Caco-2 (cell line): ENCODE measurements around the gene TRDMT1. TPM values are rescaled to one million over a fixed set of nuclear protein-coding genes. Genes with fewer than 3 reads are reported as not detected.

Source experiments
- BruUV-seq: library from RNA; stranded (reverse); fragments of 400-500 nt; replicated peaks from 2 replicates; lab custom pipeline; 2021; lab: Mats Ljungman, UMichigan
- CTCF ChIA-PET: fragments of 300-600 bp; sonication (Branson Sonifier 250); formaldehyde crosslinking; loops from one replicate; lab custom pipeline; 2022; ENCODE audit warnings: antibody characterized with exemption; lab: Charles Lee
- POLR2A ChIA-PET: fragments of 300-600 bp; sonication (Branson Sonifier 250); formaldehyde crosslinking; loops from one replicate; lab custom pipeline; 2022; ENCODE audit warnings: antibody characterized with exemption; lab: Charles Lee
- DNase-seq, 2 experiments: peaks; one replicate each; pipeline versions ENCODE4 v3.0.0 to v3.0.0-alpha.2; 2020 to 2022
- H3K27me3 ChIP-seq: replicated peaks from 2 replicates; pipeline ENCODE4 v1.6.0; 2011; ENCODE audit warnings: low read length; ENCODE audit not compliant: control insufficient read depth, insufficient read depth
- H3K36me3 ChIP-seq: 2 replicates; pipeline ENCODE4 v1.5.1; 2011; ENCODE audit warnings: low read length; ENCODE audit not compliant: control insufficient read depth, insufficient read depth
- H3K4me1 ChIP-seq: fragments of 250-450 bp; sonication (Bioruptor Pico); 2 replicates; pipeline ENCODE4 v1.5.1; 2020; ENCODE audit warnings: mild to moderate bottlenecking
- H3K4me3 ChIP-seq: 2 replicates; pipeline ENCODE4 v1.5.1; 2011; ENCODE audit warnings: low read depth, mild to moderate bottlenecking, control low read depth, low read length
- H3K9me3 ChIP-seq: fragments of 250-450 bp; sonication (Bioruptor Pico); 2 replicates; pipeline ENCODE4 v1.5.1; 2020; ENCODE audit warnings: mild to moderate bottlenecking, moderate library complexity
- H3K27ac Mint-ChIP-seq: one replicate; pipeline ENCODE4 v1.8.0; 2022; ENCODE audit warnings: mixed read lengths; ENCODE audit not compliant: unreplicated experiment
- H3K27me3 Mint-ChIP-seq: one replicate; pipeline ENCODE4 v1.8.0; 2022; ENCODE audit warnings: mixed read lengths; ENCODE audit not compliant: insufficient read depth, unreplicated experiment
- H3K36me3 Mint-ChIP-seq: one replicate; pipeline ENCODE4 v1.8.0; 2022; ENCODE audit warnings: mild to moderate bottlenecking, mixed read lengths; ENCODE audit not compliant: insufficient read depth, unreplicated experiment
- H3K4me1 Mint-ChIP-seq: one replicate; pipeline ENCODE4 v1.8.0; 2022; ENCODE audit warnings: low read depth, mixed read lengths; ENCODE audit not compliant: unreplicated experiment
- H3K4me3 Mint-ChIP-seq: one replicate; pipeline ENCODE4 v1.8.0; 2022; ENCODE audit warnings: mild to moderate bottlenecking, moderate library complexity, mixed read lengths; ENCODE audit not compliant: unreplicated experiment
- H3K9me3 Mint-ChIP-seq: one replicate; pipeline ENCODE4 v1.8.0; 2022; ENCODE audit warnings: mixed read lengths; ENCODE audit not compliant: unreplicated experiment
- intact Hi-C: fragments of 100-400 bp; cut with micrococcal nuclease; formaldehyde crosslinking; loops from one replicate; pipeline ENCODE4 v1.10.0; 2022; ENCODE audit not compliant: unreplicated experiment
- total RNA-seq: library from RNA; stranded (reverse); gene quantifications from 2 replicates; pipeline ENCODE4 v1.2.3, GENCODE V29; 2022
- TF ChIP-seq, protein P1 (sequence below), 2 experiments: fragments of 200-600 bp in 1 of 2; IDR thresholded peaks; 1 replicate in 1 of 2; 2 replicates in 1 of 2; pipeline versions ENCODE4 v1.5.1 to v1.8.0; 2011 to 2022; ENCODE audit warnings: antibody characterized with exemption in 1 of 2, control low read depth in 1 of 2, inconsistent platforms in 1 of 2, low read depth in 1 of 2, low read length in 1 of 2, mild to moderate bottlenecking in 1 of 2, moderate library complexity in 1 of 2; ENCODE audit not compliant: insufficient read depth in 1 of 2, severe bottlenecking in 1 of 2, unreplicated experiment in 1 of 2

The TRDMT1 gene
- total RNA-seq, 1 experiment from 2014 or later: 8.6 TPM

DNA sequence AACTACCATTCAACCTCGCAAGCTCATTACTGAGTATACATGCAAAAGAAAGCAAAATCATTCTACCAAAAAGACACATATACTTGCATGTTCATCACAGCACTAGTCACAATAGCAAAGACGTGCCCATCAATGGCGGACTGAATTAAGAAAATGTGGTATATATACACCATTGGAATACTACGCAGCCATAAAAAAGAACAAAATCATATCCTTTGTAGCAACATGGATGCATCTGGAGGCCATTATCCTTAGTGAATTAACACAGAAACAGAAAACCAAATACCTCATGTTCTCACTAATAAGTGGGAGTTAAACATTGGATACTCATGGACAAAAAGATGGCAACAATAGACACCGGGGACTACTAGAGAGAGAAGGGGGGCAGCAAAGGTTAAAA lies 6.4 kb downstream of the TRDMT1 start:
- POLR2A ChIA-PET: no interaction called here
- no TSS peak for BruUV-seq
- TF ChIP-seq, protein P1, sequence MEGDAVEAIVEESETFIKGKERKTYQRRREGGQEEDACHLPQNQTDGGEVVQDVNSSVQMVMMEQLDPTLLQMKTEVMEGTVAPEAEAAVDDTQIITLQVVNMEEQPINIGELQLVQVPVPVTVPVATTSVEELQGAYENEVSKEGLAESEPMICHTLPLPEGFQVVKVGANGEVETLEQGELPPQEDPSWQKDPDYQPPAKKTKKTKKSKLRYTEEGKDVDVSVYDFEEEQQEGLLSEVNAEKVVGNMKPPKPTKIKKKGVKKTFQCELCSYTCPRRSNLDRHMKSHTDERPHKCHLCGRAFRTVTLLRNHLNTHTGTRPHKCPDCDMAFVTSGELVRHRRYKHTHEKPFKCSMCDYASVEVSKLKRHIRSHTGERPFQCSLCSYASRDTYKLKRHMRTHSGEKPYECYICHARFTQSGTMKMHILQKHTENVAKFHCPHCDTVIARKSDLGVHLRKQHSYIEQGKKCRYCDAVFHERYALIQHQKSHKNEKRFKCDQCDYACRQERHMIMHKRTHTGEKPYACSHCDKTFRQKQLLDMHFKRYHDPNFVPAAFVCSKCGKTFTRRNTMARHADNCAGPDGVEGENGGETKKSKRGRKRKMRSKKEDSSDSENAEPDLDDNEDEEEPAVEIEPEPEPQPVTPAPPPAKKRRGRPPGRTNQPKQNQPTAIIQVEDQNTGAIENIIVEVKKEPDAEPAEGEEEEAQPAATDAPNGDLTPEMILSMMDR (IDR thresholded peaks at IDR 0.05; ENCODE audit: insufficient read depth in 1 of 2, low read depth in 1 of 2, low read length in 1 of 2, severe bottlenecking in 1 of 2, unreplicated experiment in 1 of 2): no peak
- Mint-ChIP-seq H3K4me3 (no peak overlapping the region), H3K36me3 (no peaks in the 10 kb centered on the region), H3K27me3 (no peaks in the 10 kb centered on the region), H3K4me1 (peaks cover 12% of the 10 kb centered on the region), H3K27ac (no peak overlapping the region), H3K9me3 (no peaks in the 10 kb centered on the region)
- intact Hi-C loops: no loop called here
- no peak for DNase-seq
- CTCF ChIA-PET: no interaction called here
- Histone ChIP-seq H3K9me3 (no peaks in the 10 kb centered on the region), H3K36me3 (no peaks in the 10 kb centered on the region), H3K4me1 (no peaks in the 10 kb centered on the region; the same call in 1 of the 2 replicates), H3K27me3 (no peaks in the 10 kb centered on the region), H3K4me3 (no peak overlapping the region)

DNA sequence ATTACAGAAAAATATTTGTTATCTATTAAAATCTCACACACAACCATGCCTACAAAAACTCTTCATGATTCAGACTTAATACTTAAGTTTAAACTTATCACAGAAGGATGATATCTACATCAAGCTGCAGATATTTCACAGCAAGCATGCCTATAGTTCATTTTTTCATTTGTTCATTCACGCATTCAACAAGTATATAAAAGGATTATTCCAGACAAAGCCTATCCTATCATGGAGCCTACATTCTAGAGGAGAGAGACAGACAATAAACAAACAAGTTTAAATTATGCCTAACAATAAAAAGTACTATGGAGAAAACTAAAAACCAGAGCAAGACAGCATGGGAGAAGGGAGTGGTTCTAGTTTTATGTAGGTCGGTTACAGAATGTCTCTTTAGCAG lies 10.9 kb downstream of the TRDMT1 start:
- intact Hi-C loops: no loop called here
- TF ChIP-seq, protein P1 (IDR thresholded peaks at IDR 0.05; ENCODE audit: insufficient read depth in 1 of 2, low read depth in 1 of 2, low read length in 1 of 2, severe bottlenecking in 1 of 2, unreplicated experiment in 1 of 2): no peak
- Mint-ChIP-seq H3K36me3 (no peaks in the 10 kb centered on the region), H3K4me1 (no peaks in the 10 kb centered on the region), H3K27ac (no peak overlapping the region), H3K27me3 (no peaks in the 10 kb centered on the region), H3K4me3 (no peak overlapping the region), H3K9me3 (no peaks in the 10 kb centered on the region)
- CTCF ChIA-PET: no interaction called here
- H3K27me3 ChIP-seq: no peaks in the 10 kb centered on the region
- H3K36me3 ChIP-seq: no peaks in the 10 kb centered on the region
- DNase-seq: no peak
- POLR2A ChIA-PET: no interaction called here
- H3K4me1 ChIP-seq: no peaks in the 10 kb centered on the region
- no peak overlapping the region for H3K4me3 ChIP-seq
- no peaks in the 10 kb centered on the region for H3K9me3 ChIP-seq
- BruUV-seq: no TSS peak

DNA sequence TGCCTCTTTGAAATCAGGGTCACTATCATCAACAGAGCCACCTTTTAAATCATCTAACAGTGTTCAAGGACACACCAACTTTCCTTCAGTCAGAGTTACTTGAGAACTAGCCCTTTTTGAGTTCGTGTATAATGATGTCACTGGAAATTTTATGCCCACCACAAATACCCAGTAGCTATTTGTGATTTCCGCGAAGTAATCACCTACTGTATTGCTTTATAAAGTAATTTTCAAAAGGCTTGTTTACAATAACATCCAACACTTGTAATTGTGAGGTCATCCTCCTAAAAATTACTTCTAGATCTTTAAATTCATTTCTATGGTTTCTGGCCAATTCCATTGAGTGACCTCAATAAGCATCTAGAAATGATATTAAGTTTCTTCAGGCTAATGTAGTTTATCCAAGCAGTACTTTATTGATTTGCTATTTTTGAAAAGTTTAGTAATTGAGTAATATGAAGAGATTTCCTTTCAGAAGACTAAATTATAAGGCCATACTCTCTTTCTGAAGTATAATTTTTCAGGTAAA lies 12.8 kb downstream of the TRDMT1 start:
- Mint-ChIP-seq H3K4me1 (no peaks in the 10 kb centered on the region), H3K36me3 (no peaks in the 10 kb centered on the region), H3K27ac (no peak overlapping the region), H3K27me3 (no peaks in the 10 kb centered on the region), H3K9me3 (no peaks in the 10 kb centered on the region), H3K4me3 (no peak overlapping the region)
- ChIA-PET CTCF (no interaction called here), POLR2A (no interaction called here)
- no peaks in the 10 kb centered on the region for H3K27me3 ChIP-seq
- no peaks in the 10 kb centered on the region for H3K36me3 ChIP-seq
- no peak overlapping the region for H3K4me3 ChIP-seq
- intact Hi-C loops: no loop called here
- no peak for DNase-seq
- no peaks in the 10 kb centered on the region for H3K4me1 ChIP-seq
- TF ChIP-seq, protein P1 (IDR thresholded peaks at IDR 0.05; ENCODE audit: insufficient read depth in 1 of 2, low read depth in 1 of 2, low read length in 1 of 2, severe bottlenecking in 1 of 2, unreplicated experiment in 1 of 2): no peak
- no TSS peak for BruUV-seq
- no peaks in the 10 kb centered on the region for H3K9me3 ChIP-seq
